Measurements from ENCODE around the gene CFAP97D1.

The CFAP97D1 gene

GRCh38 chr17:43768943-43769342, 11.3 kb upstream of the CFAP97D1 start:
- no peaks in the 10 kb centered on the region for H3K9me3 ChIP-seq (ENCODE audit: control insufficient read depth, insufficient read depth, low read depth, low read length)
- no peak overlapping the region for H3K27ac ChIP-seq (ENCODE audit: extremely low read depth, low read depth, low read length)
- ChIA-PET CTCF (interaction anchor here (0.6 to 1.9 kb wide), 3 partner anchors 9 to 71 kb away, joined by 3 to 8 read pairs (median 3); no protein-coding TSS in a partner anchor), POLR2A (no interaction called here)
- H3K4me3 ChIP-seq (ENCODE audit: low read depth, low read length): no peak overlapping the region
- TF ChIP-seq ZNF549 (tag by site-specific recombination; IDR thresholded peaks at IDR 0.05) (no peak), ZNF248 (tag by site-specific recombination; IDR thresholded peaks at IDR 0.05) (no peak), PATZ1 (tag by site-specific recombination; IDR thresholded peaks at IDR 0.05) (no peak), ZNF133 (tag by site-specific recombination; IDR thresholded peaks at IDR 0.05) (no peak), KLF1 (tag by site-specific recombination; IDR thresholded peaks at IDR 0.05) (no peak), MYNN (tag by site-specific recombination; IDR thresholded peaks at IDR 0.05; ENCODE audit: borderline replicate concordance) (no peak), ZNF239 (tag by site-specific recombination; IDR thresholded peaks at IDR 0.05) (no peak), ZNF16 (tag by site-specific recombination; IDR thresholded peaks at IDR 0.05; ENCODE audit: low read depth) (no peak), ZNF530 (tag by site-specific recombination; IDR thresholded peaks at IDR 0.05; ENCODE audit: low read depth) (no peak), ZBTB7A (tag by site-specific recombination; IDR thresholded peaks at IDR 0.05; ENCODE audit: low read depth) (no peak), ZNF529 (tag by site-specific recombination; IDR thresholded peaks at IDR 0.05; ENCODE audit: insufficient replicate concordance) (no peak), ZNF175 (tag by site-specific recombination; IDR thresholded peaks at IDR 0.05) (no peak)
- TF ChIP-seq, protein P1, sequence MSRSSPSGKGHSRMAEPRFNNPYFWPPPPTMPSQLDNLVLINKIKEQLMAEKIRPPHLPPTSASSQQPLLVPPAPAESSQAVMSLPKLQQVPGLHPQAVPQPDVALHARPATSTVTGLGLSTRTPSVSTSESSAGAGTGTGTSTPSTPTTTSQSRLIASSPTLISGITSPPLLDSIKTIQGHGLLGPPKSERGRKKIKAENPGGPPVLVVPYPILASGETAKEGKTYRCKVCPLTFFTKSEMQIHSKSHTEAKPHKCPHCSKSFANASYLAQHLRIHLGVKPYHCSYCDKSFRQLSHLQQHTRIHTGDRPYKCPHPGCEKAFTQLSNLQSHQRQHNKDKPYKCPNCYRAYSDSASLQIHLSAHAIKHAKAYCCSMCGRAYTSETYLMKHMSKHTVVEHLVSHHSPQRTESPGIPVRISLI (tag by site-specific recombination; IDR thresholded peaks at IDR 0.05): no peak
- TF ChIP-seq, protein P2, sequence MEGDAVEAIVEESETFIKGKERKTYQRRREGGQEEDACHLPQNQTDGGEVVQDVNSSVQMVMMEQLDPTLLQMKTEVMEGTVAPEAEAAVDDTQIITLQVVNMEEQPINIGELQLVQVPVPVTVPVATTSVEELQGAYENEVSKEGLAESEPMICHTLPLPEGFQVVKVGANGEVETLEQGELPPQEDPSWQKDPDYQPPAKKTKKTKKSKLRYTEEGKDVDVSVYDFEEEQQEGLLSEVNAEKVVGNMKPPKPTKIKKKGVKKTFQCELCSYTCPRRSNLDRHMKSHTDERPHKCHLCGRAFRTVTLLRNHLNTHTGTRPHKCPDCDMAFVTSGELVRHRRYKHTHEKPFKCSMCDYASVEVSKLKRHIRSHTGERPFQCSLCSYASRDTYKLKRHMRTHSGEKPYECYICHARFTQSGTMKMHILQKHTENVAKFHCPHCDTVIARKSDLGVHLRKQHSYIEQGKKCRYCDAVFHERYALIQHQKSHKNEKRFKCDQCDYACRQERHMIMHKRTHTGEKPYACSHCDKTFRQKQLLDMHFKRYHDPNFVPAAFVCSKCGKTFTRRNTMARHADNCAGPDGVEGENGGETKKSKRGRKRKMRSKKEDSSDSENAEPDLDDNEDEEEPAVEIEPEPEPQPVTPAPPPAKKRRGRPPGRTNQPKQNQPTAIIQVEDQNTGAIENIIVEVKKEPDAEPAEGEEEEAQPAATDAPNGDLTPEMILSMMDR (tag by site-specific recombination; IDR thresholded peaks at IDR 0.05): no peak
- TF ChIP-seq, protein P3, sequence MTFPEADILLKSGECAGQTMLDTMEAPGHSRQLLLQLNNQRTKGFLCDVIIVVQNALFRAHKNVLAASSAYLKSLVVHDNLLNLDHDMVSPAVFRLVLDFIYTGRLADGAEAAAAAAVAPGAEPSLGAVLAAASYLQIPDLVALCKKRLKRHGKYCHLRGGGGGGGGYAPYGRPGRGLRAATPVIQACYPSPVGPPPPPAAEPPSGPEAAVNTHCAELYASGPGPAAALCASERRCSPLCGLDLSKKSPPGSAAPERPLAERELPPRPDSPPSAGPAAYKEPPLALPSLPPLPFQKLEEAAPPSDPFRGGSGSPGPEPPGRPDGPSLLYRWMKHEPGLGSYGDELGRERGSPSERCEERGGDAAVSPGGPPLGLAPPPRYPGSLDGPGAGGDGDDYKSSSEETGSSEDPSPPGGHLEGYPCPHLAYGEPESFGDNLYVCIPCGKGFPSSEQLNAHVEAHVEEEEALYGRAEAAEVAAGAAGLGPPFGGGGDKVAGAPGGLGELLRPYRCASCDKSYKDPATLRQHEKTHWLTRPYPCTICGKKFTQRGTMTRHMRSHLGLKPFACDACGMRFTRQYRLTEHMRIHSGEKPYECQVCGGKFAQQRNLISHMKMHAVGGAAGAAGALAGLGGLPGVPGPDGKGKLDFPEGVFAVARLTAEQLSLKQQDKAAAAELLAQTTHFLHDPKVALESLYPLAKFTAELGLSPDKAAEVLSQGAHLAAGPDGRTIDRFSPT (tag by site-specific recombination; IDR thresholded peaks at IDR 0.05): no peak
- peaks cover 30 to 59% of the 10 kb centered on the region in 2 experiments for H3K36me3 ChIP-seq (ENCODE audit: control insufficient read depth in 2 of 2, insufficient read depth in 1 of 2, low read length in 2 of 2)
- H3K4me1 ChIP-seq (ENCODE audit: control insufficient read depth, insufficient read depth, low read length): no peaks in the 10 kb centered on the region

GRCh38 chr17:43769426-43769825, 10.8 kb upstream of the CFAP97D1 start:
- ChIA-PET POLR2A (no interaction called here), CTCF (interaction anchor here (1.0 to 1.9 kb wide), 2 partner anchors 9 to 45 kb away, joined by 3 to 8 read pairs; no protein-coding TSS in a partner anchor)
- peaks cover 31 to 63% of the 10 kb centered on the region in 2 experiments for H3K36me3 ChIP-seq (ENCODE audit: control insufficient read depth in 2 of 2, insufficient read depth in 1 of 2, low read length in 2 of 2)
- no peaks in the 10 kb centered on the region for H3K4me1 ChIP-seq (ENCODE audit: control insufficient read depth, insufficient read depth, low read length)
- H3K9me3 ChIP-seq (ENCODE audit: control insufficient read depth, insufficient read depth, low read depth, low read length): no peaks in the 10 kb centered on the region
- H3K4me3 ChIP-seq (ENCODE audit: low read depth, low read length): no peak overlapping the region
- no peak for TF ChIP-seq ZFP3 (tag by site-specific recombination; IDR thresholded peaks at IDR 0.05; ENCODE audit: low read depth)
- H3K27ac ChIP-seq (ENCODE audit: extremely low read depth, low read depth, low read length): no peak overlapping the region

Data from HEK293 (cell line).